NCI-H69 (cell line): ENCODE measurements around the gene FGR.
"Not testable (repeated sequence)": the region's sequence is repeated elsewhere in the genome, so short reads cannot be mapped to it uniquely, and the experiment has no call there.

ENCODE experiments used
- DNase-seq: peaks from one replicate; lab custom pipeline; 2025; lab: John Stamatoyannopoulos, UW

Gene FGR

GRCh38 chr1:27659497-27660299 is 24.7 kb upstream of the FGR start:
- peak; percentile 87 for DNase-seq

- DNase-seq = no peak
These were observed 24.0 kb upstream of the FGR start for GRCh38 chr1:27658951-27659496.

- peak; percentile 76 for DNase-seq
These were observed 21.3 kb upstream of the FGR start for GRCh38 chr1:27656157-27656893.

GRCh38 chr1:27655151-27655937 is 20.4 kb upstream of the FGR start:
- peak; percentile 41 for DNase-seq

- no peak for DNase-seq
These were observed 17.3 kb upstream of the FGR start for GRCh38 chr1:27652111-27652864.

GRCh38 chr1:27650539-27651175 is 15.7 kb upstream of the FGR start:
- DNase-seq = peak; percentile 63

GRCh38 chr1:27650171-27650538 is 15.2 kb upstream of the FGR start:
- no peak for DNase-seq

- no peak for DNase-seq
These were observed 14.3 kb upstream of the FGR start for GRCh38 chr1:27649306-27649635.

- peak; percentile 7 for DNase-seq
These were observed 13.8 kb upstream of the FGR start for GRCh38 chr1:27648602-27649305.

GRCh38 chr1:27647328-27647727 is 12.3 kb upstream of the FGR start:
- DNase-seq = no peak

GRCh38 chr1:27646676-27647075 is 11.7 kb upstream of the FGR start:
- DNase-seq = no peak

GRCh38 chr1:27645071-27645415 is 10.1 kb upstream of the FGR start:
- DNase-seq = no peak

GRCh38 chr1:27644369-27645070 is 9.5 kb upstream of the FGR start:
- DNase-seq = no peak

- DNase-seq = peak; percentile 44
These were observed 8.8 kb upstream of the FGR start for GRCh38 chr1:27643600-27644368.

GRCh38 chr1:27640514-27640913 is 5.5 kb upstream of the FGR start:
- not testable (repeated sequence) for DNase-seq

- DNase-seq = no peak
These were observed 3.8 kb upstream of the FGR start for GRCh38 chr1:27638805-27639204.

GRCh38 chr1:27638047-27638734 is 3.2 kb upstream of the FGR start:
- DNase-seq = no peak

GRCh38 chr1:27635396-27636142 is 584 bp upstream of the FGR start:
- DNase-seq = no peak
